WTC11 (cell line): ENCODE results near the gene LACTBL1. TPM values are rescaled to one million over a fixed set of nuclear protein-coding genes. Genes with fewer than 3 reads are reported as not detected.

Experiments
- AFF4 ChIP-seq: sonication (generic); formaldehyde crosslinking; IDR thresholded peaks from 2 replicates; pipeline ENCODE4 v1.8.1; 2023; ENCODE audit warnings: mild to moderate bottlenecking, missing genetic modification reagents, borderline replicate concordance
- ATF3 ChIP-seq: sonication (generic); formaldehyde crosslinking; conservative IDR thresholded peaks from 2 replicates; pipeline ENCODE4 v1.8.1; 2022; ENCODE audit warnings: mild to moderate bottlenecking, missing genetic modification reagents
- CDX4 ChIP-seq: fragments of 250-450 bp; sonication (Bioruptor Pico); IDR thresholded peaks from 2 replicates; pipeline ENCODE4 v1.9.0; 2021; ENCODE audit warnings: moderate library complexity, mild to moderate bottlenecking, inconsistent platforms, borderline replicate concordance
- CREM ChIP-seq: sonication (generic); formaldehyde crosslinking; IDR thresholded peaks from 2 replicates; pipeline ENCODE4 v1.8.1; 2022; ENCODE audit warnings: mild to moderate bottlenecking, missing genetic modification reagents, moderate library complexity
- E2F5 ChIP-seq: sonication (generic); formaldehyde crosslinking; IDR thresholded peaks from 2 replicates; pipeline ENCODE4 v1.8.1; 2022; ENCODE audit warnings: mild to moderate bottlenecking, moderate library complexity, missing genetic modification reagents
- EMX1 ChIP-seq: fragments of 250-450 bp; sonication (Bioruptor Pico); IDR thresholded peaks from 2 replicates; pipeline ENCODE4 v1.8.0; 2021; ENCODE audit warnings: mild to moderate bottlenecking
- ERG ChIP-seq: fragments of 250-450 bp; sonication (Bioruptor Pico); IDR thresholded peaks from 2 replicates; pipeline ENCODE4 v1.8.0; 2021; ENCODE audit warnings: mild to moderate bottlenecking
- FOXJ3 ChIP-seq: sonication (generic); formaldehyde crosslinking; IDR thresholded peaks from 2 replicates; pipeline ENCODE4 v1.9.0; 2021; ENCODE audit warnings: missing genetic modification reagents, mild to moderate bottlenecking, borderline replicate concordance
- JAZF1 ChIP-seq: fragments of 250-450 bp; sonication (Bioruptor Pico); IDR thresholded peaks from 2 replicates; pipeline ENCODE4 v1.9.0; 2021; ENCODE audit warnings: moderate library complexity, mild to moderate bottlenecking, inconsistent platforms
- JUN ChIP-seq: sonication (generic); formaldehyde crosslinking; IDR thresholded peaks from 2 replicates; pipeline ENCODE4 v1.8.0; 2023; ENCODE audit warnings: mild to moderate bottlenecking, missing genetic modification reagents
- MXD4 ChIP-seq: fragments of 250-450 bp; sonication (Bioruptor Pico); IDR thresholded peaks from 2 replicates; pipeline ENCODE4 v1.8.0; 2021; ENCODE audit warnings: mild to moderate bottlenecking, moderate library complexity, borderline replicate concordance
- NFYB ChIP-seq: sonication (generic); formaldehyde crosslinking; conservative IDR thresholded peaks from 2 replicates; pipeline ENCODE4 v1.8.0; 2022; ENCODE audit warnings: low read depth, missing genetic modification reagents
- NR1H2 ChIP-seq: sonication (generic); formaldehyde crosslinking; IDR thresholded peaks from 2 replicates; pipeline ENCODE4 v1.9.0; 2021; ENCODE audit warnings: mild to moderate bottlenecking, moderate library complexity, missing genetic modification reagents
- OVOL2 ChIP-seq: fragments of 250-450 bp; sonication (Bioruptor Pico); IDR thresholded peaks from 2 replicates; pipeline ENCODE4 v1.9.0; 2021; ENCODE audit warnings: mild to moderate bottlenecking, borderline replicate concordance
- RORB ChIP-seq: fragments of 250-450 bp; sonication (Bioruptor Pico); IDR thresholded peaks from 2 replicates; pipeline ENCODE4 v1.9.0; 2021; ENCODE audit warnings: mild to moderate bottlenecking
- SP1 ChIP-seq: sonication (generic); formaldehyde crosslinking; conservative IDR thresholded peaks from 2 replicates; pipeline ENCODE4 v1.8.1; 2022; ENCODE audit warnings: missing genetic modification reagents
- ZNF121 ChIP-seq: sonication (generic); formaldehyde crosslinking; IDR thresholded peaks from 2 replicates; pipeline ENCODE4 v1.8.0; 2023; ENCODE audit warnings: missing genetic modification reagents
- ZNF232 ChIP-seq: sonication (generic); formaldehyde crosslinking; IDR thresholded peaks from 2 replicates; pipeline ENCODE4 v1.8.0; 2022; ENCODE audit warnings: mild to moderate bottlenecking, missing genetic modification reagents
- ZNF281 ChIP-seq: sonication (generic); formaldehyde crosslinking; IDR thresholded peaks from 2 replicates; pipeline ENCODE4 v1.8.0; 2023; ENCODE audit warnings: mild to moderate bottlenecking, missing genetic modification reagents
- ZNF423 ChIP-seq: fragments of 250-450 bp; sonication (Bioruptor Pico); IDR thresholded peaks from 2 replicates; pipeline ENCODE4 v2.1.2; 2022; ENCODE audit warnings: mild to moderate bottlenecking, moderate library complexity
- ZNF512 ChIP-seq: sonication (generic); formaldehyde crosslinking; IDR thresholded peaks from 2 replicates; pipeline ENCODE4 v1.8.1; 2022; ENCODE audit warnings: missing genetic modification reagents, borderline replicate concordance
- ZNF532 ChIP-seq: fragments of 250-450 bp; sonication (Bioruptor Pico); IDR thresholded peaks from 2 replicates; pipeline ENCODE4 v1.9.0; 2021; ENCODE audit warnings: mild to moderate bottlenecking, borderline replicate concordance
- total RNA-seq: library from RNA; stranded (reverse); gene quantifications from 3 replicates; pipeline ENCODE4 v1.2.3, GENCODE V29; 2021

The LACTBL1 gene
- total RNA-seq, 1 experiment from 2014 or later: not detected

- TF ChIP-seq AFF4 (CRISPR knock-in tag): peak; percentile 93; the same call in 1 of the 2 replicates
- no peak for TF ChIP-seq ZNF232
- TF ChIP-seq EMX1 (CRISPR knock-in tag): no peak
- TF ChIP-seq ZNF281: peak; percentile 98
- TF ChIP-seq JAZF1: no peak
- no peak for TF ChIP-seq ZNF423 (CRISPR knock-in tag)
- TF ChIP-seq CDX4: no peak
- no peak for TF ChIP-seq ERG (CRISPR knock-in tag)
- TF ChIP-seq RORB (CRISPR knock-in tag): no peak
- peak; percentile 94 for TF ChIP-seq SP1
- TF ChIP-seq ZNF512 (CRISPR knock-in tag): no peak
- peak; percentile 88; the same call in 1 of the 2 replicates for TF ChIP-seq E2F5 (CRISPR knock-in tag)
- TF ChIP-seq MXD4 (CRISPR knock-in tag): no peak
- TF ChIP-seq NR1H2 (CRISPR knock-in tag): no peak
- 0 out of 2 replicates have a peak, but pooled peaks have one; percentile 40 for TF ChIP-seq NFYB (CRISPR knock-in tag)
- TF ChIP-seq JUN (CRISPR knock-in tag): no peak; the same call in 1 of the 2 replicates
- TF ChIP-seq ZNF121: no peak
- TF ChIP-seq ATF3 (CRISPR knock-in tag): no peak
- TF ChIP-seq CREM (CRISPR knock-in tag): peak; percentile 78
- no peak for TF ChIP-seq OVOL2 (CRISPR knock-in tag)
- TF ChIP-seq ZNF532 (CRISPR knock-in tag): no peak
- no peak for TF ChIP-seq FOXJ3
Observed at GRCh38 chr1:23019094-23019862, 46.6 kb upstream of the LACTBL1 start, which contains the start of gene KDM1A (continued).
